ENCODE measurements around the gene DIP2B.

DNA sequence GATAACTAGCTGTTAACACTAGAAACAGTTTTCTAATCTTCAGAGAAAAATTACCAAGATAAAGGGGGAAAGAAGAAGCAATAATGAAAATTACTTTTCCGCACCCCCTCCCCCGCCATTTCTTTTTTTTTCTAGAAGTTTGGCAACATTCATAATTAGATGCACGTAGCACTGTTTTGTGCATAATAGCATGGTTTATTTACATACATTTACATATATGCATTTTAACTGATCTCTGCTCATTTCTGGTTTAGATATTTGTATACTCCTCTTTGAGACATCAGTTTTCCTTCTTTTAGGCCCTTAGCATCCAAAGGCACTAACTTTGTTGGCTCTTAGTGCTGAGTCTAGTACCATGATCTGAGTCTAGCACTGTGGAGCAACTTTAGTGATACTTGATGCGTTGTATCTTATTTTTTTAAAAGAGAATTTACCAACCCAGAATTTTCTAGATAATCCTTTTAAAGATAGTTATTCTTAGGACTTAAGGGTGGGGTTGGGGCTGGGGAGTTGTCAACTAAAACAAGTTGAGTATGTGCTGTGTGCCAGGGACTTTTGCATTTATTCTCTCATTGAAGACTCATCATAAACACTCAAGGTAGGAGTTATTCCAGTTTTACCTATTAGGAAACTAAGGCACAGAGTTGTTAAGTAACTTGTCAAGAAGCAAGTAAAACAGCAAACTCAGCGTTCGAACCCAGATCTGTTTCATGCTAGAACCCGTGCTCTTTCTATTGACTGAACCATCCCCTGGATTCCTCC lies 110.5 kb downstream of the DIP2B start:
- TF ChIP-seq, protein P1, sequence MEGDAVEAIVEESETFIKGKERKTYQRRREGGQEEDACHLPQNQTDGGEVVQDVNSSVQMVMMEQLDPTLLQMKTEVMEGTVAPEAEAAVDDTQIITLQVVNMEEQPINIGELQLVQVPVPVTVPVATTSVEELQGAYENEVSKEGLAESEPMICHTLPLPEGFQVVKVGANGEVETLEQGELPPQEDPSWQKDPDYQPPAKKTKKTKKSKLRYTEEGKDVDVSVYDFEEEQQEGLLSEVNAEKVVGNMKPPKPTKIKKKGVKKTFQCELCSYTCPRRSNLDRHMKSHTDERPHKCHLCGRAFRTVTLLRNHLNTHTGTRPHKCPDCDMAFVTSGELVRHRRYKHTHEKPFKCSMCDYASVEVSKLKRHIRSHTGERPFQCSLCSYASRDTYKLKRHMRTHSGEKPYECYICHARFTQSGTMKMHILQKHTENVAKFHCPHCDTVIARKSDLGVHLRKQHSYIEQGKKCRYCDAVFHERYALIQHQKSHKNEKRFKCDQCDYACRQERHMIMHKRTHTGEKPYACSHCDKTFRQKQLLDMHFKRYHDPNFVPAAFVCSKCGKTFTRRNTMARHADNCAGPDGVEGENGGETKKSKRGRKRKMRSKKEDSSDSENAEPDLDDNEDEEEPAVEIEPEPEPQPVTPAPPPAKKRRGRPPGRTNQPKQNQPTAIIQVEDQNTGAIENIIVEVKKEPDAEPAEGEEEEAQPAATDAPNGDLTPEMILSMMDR (IDR thresholded peaks at IDR 0.05), result no peak
- no peak for TF ChIP-seq POLR2A (IDR thresholded peaks at IDR 0.05)

Measured in adrenal gland (tissue), 5 donors.